CD1c-positive myeloid dendritic cell (primary cell): Measurements from ENCODE around the gene EIF5AL1.
"Not testable (repeated sequence)": the region's sequence is repeated elsewhere in the genome, so short reads cannot be mapped to it uniquely, and the experiment has no call there.

Experiments
- DNase-seq: peaks from one replicate; pipeline ENCODE4 v3.0.0-alpha.2; 2016; ENCODE audit errors: extremely low spot score

The EIF5AL1 gene

DNA sequence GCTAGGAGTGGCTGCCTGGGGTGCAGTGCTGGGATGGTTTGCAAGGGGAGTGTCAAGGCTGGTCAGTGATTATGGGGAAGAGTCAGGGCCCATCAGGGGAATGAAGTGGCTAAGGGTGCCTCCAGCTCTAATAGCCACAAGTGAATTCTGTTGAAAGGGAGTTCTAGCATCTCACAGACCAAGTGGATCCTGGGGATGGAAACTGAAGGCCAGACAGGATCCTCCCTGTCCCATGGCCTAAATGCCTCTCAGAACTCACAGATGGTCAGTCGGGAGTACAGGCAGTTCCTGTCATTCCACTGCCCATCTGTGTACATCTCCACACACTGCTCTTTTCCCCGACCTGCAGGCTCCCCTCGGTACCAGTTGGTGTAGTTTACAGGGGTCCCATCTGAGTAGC is 44.6 kb downstream of the EIF5AL1 start:
- not testable (repeated sequence) for DNase-seq

- DNase-seq = no peak
These were observed 47.4 kb downstream of the EIF5AL1 start for GRCh38 chr10:79559726-79560125.

DNA sequence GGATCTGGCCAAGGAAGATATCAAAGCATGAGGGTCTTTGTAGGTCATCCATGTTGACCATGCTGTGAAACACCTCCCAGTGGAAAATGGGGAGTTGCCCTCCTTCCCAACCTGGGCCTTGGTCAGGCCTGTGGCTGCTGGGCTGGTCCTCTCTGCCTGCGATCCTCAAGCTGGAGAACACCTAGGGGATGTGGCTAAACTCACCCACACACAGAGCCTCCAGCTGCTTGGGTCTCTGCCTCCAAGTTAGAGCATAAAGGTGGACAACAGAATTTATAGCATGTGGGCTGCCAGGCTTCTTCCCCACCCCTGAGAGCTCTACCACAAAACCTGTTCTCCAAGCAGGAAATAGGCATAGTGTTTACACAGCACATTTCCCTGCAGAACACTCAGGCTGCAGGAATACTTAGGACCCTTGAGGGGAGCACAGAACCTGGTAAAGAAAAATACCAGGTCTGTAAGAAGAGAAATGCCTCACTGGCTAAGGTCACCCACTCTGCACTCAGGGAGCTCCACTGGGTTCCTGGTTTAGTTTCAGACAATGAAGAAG is 47.9 kb downstream of the EIF5AL1 start, which contains the start of gene SFTPA2:
TSS of gene SFTPA2 (minus strand) at position 248 of the 550 bp plus-strand sequence. CDS start 924 bp downstream, outside the sequence.
- no peak for DNase-seq

GRCh38 chr10:79561257-79561656 is 48.9 kb downstream of the EIF5AL1 start:
- no peak for DNase-seq

GRCh38 chr10:79562135-79562756 is 49.9 kb downstream of the EIF5AL1 start:
- DNase-seq = peak; percentile 52

- DNase-seq = no peak
These were observed 51.1 kb downstream of the EIF5AL1 start for GRCh38 chr10:79563426-79563825.
